Activated T-helper 1 cell treated with anti-CD3 and anti-CD28 coated beads, Interleukin-12 subunit alpha, Interleukin-12 subunit beta, Interleukin-2, Interleukin-4 antibody, amounts not matched to agents 30 ng/mL and 10 ng/mL and 1 ng/mL, durations not matched to agents 14 hours and 24 hours and 36 hours (primary cell): ENCODE data around the gene SLC66A2. TPM values are rescaled to one million over a fixed set of nuclear protein-coding genes. Genes with fewer than 3 reads are reported as not detected.
"Not testable (repeated sequence)": the region's sequence is repeated elsewhere in the genome, so short reads cannot be mapped to it uniquely, and the experiment has no call there.

Experiments
- DNase-seq: peaks from one replicate; pipeline ENCODE4 v3.0.0; 2021; ENCODE audit warnings: low spot score
- H3K27ac Mint-ChIP-seq: one replicate; pipeline ENCODE4 v1.8.0; 2021; ENCODE audit warnings: mild to moderate bottlenecking, mixed read lengths
- H3K27me3 Mint-ChIP-seq: one replicate; pipeline ENCODE4 v1.8.0; 2022; ENCODE audit warnings: mild to moderate bottlenecking, moderate library complexity, mixed read lengths; ENCODE audit not compliant: insufficient read depth
- H3K36me3 Mint-ChIP-seq: one replicate; pipeline ENCODE4 v1.8.0; 2021; ENCODE audit warnings: low read depth, mixed read lengths
- H3K4me1 Mint-ChIP-seq: one replicate; pipeline ENCODE4 v1.8.0; 2021; ENCODE audit warnings: low read depth, mixed read lengths
- H3K4me3 Mint-ChIP-seq: one replicate; pipeline ENCODE4 v1.8.0; 2021; ENCODE audit warnings: mild to moderate bottlenecking, moderate library complexity, mixed read lengths
- H3K9me3 Mint-ChIP-seq: one replicate; pipeline ENCODE4 v1.8.0; 2021; ENCODE audit warnings: mixed read lengths
- intact Hi-C: fragments of 100-400 bp; cut with micrococcal nuclease; formaldehyde crosslinking; loops from one replicate; pipeline ENCODE4 v1.15.1; 2024
- total RNA-seq: library from RNA; stranded (reverse); gene quantifications from 2 replicates; pipeline ENCODE4 v1.2.3, GENCODE V29; 2022

SLC66A2 gene
- total RNA-seq, 1 donor from 2014 or later: 49.2 TPM

- H3K36me3 Mint-ChIP-seq: peaks cover 9% of the 10 kb centered on the region
- intact Hi-C loops: no loop called here
- H3K4me3 Mint-ChIP-seq: no peak overlapping the region
- DNase-seq: no peak
- H3K4me1 Mint-ChIP-seq: peaks cover 10% of the 10 kb centered on the region
- no peak overlapping the region for H3K27ac Mint-ChIP-seq
- H3K27me3 Mint-ChIP-seq: no peaks in the 10 kb centered on the region
- peaks cover 36% of the 10 kb centered on the region for H3K9me3 Mint-ChIP-seq
Observed at GRCh38 chr18:79888016-79888415, 63.4 kb downstream of the SLC66A2 start.

- peaks cover 9% of the 10 kb centered on the region for H3K36me3 Mint-ChIP-seq
- intact Hi-C loops: no loop called here
- no peaks in the 10 kb centered on the region for H3K27me3 Mint-ChIP-seq
- peaks cover 30% of the 10 kb centered on the region for H3K9me3 Mint-ChIP-seq
- peaks cover 10% of the 10 kb centered on the region for H3K4me1 Mint-ChIP-seq
- H3K4me3 Mint-ChIP-seq: no peak overlapping the region
- DNase-seq: no peak
- H3K27ac Mint-ChIP-seq: no peak overlapping the region
Observed at GRCh38 chr18:79887181-79888000, 64.1 kb downstream of the SLC66A2 start.

DNA sequence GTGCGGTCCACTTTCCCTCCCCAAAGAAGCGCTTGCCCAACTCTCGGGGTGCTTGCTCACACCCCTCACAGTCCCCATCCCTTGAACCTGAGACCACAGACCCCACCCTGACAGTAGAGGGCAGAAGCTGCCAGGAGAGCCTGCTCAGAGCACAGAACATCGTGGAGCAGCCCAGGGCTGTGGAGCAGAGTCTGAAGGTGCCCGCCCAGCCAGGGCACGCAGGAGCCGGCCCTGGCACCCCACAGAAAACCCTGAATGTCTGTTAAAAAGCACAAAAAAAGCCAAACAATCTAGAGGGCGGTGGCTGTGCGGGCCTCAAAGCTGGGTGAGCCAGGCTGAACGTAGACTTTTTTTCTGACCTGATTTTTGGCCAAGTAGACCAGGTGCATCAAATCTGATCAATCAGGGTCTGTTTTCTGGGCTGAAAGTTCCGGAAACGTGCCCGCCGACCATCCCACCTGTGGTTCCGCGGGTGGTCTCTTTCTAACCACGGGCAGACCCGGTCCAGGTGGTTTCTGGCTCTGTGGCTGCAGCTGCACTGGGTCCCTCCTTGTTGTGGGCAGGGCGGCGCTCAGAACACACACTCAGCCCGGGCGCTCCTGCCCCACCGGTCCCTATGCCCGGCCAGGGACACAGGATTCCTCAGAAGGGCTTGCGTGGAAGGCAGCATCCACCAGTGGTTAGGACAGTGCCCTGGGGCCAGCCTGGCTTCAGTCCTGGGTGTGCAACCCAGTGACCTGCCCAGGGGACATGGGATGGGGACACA lies 66.3 kb downstream of the SLC66A2 start:
- H3K4me1 Mint-ChIP-seq: no peaks in the 10 kb centered on the region
- H3K4me3 Mint-ChIP-seq: no peak overlapping the region
- peaks cover under 1% of the 10 kb centered on the region for H3K36me3 Mint-ChIP-seq
- H3K27me3 Mint-ChIP-seq: no peaks in the 10 kb centered on the region
- intact Hi-C loops: no loop called here
- H3K9me3 Mint-ChIP-seq: peaks cover 12% of the 10 kb centered on the region
- H3K27ac Mint-ChIP-seq: no peak overlapping the region
- DNase-seq: no peak

DNA sequence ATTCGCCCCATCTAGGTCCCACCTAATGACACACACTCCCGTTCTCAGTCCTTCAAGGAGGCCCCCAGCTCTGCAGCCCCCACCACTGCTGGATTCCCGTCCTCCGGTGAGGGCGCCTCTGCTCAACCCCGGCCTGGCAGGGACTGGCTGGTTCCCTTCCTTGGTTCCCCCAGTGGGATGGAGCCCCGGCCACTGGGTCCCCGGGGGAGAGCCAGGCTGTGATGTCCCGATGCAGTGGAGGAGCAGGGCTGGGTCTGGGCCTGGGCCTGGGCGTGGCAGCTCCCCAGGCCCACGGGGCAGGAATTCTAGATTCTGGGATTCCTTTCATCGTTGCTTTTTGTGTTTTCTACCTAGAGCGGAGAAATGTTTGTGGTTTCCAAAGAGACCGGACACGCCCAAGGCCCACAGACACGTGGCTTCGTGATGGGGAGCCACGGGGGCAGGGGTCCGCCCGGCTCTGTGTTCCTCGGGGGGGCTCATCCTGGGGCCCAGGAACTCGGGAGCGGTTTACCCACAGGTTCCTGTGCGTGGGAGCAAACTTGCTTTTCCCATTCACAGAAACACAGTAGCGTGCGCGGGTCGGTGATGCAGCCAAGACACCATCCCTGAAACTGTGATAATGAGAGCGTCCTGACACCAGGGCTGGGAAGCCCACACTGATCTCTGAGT lies 67.0 kb downstream of the SLC66A2 start:
- H3K4me1 Mint-ChIP-seq: no peaks in the 10 kb centered on the region
- intact Hi-C loops: no loop called here
- no peaks in the 10 kb centered on the region for H3K36me3 Mint-ChIP-seq
- peaks cover 7% of the 10 kb centered on the region for H3K9me3 Mint-ChIP-seq
- no peak overlapping the region for H3K27ac Mint-ChIP-seq
- H3K27me3 Mint-ChIP-seq: no peaks in the 10 kb centered on the region
- no peak for DNase-seq
- H3K4me3 Mint-ChIP-seq: no peak overlapping the region

DNA sequence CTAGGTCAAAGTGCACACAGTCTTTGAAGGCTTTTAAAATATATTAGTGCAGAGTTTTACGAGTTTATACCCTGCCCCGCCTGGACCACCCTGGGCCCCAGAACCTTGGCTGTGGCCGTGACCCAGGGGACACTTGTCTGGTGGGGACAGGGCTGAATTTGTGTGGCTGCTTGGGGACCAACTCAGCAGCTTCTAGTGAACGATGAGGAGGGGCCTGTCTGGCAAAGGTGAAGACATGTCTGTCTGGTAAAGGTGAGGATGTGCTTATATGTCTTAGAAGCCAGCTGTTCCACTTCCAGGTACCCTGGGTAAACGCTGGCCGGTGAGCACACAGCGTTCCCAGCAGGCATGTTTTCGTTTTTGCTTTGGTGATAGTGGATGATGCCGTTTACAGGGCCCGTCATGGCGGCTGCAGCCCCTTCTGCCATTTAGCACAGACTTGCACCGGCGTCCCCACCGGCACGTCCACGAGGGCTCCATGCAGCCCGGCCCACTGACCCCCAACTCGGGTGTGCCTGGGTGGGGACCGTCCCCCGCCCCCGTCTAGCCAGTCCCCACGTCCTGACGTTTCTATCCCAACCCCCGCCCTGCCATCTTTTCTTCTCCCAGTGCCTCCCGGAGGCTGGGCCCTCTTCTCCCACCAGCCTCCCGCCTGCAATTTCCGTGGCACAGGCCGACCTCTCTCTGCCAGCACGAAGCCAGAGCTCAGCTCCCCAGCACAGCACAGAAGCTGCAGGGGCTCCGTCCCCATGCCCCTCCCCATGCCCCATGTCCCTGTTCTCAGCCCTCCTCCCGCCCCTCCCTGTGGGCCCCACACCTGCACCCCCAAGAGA lies 67.8 kb downstream of the SLC66A2 start:
- Mint-ChIP-seq H3K36me3 (no peaks in the 10 kb centered on the region), H3K9me3 (no peaks in the 10 kb centered on the region), H3K27ac (no peak overlapping the region), H3K4me1 (no peaks in the 10 kb centered on the region), H3K4me3 (no peak overlapping the region), H3K27me3 (no peaks in the 10 kb centered on the region)
- intact Hi-C loops: no loop called here
- DNase-seq: no peak

DNA sequence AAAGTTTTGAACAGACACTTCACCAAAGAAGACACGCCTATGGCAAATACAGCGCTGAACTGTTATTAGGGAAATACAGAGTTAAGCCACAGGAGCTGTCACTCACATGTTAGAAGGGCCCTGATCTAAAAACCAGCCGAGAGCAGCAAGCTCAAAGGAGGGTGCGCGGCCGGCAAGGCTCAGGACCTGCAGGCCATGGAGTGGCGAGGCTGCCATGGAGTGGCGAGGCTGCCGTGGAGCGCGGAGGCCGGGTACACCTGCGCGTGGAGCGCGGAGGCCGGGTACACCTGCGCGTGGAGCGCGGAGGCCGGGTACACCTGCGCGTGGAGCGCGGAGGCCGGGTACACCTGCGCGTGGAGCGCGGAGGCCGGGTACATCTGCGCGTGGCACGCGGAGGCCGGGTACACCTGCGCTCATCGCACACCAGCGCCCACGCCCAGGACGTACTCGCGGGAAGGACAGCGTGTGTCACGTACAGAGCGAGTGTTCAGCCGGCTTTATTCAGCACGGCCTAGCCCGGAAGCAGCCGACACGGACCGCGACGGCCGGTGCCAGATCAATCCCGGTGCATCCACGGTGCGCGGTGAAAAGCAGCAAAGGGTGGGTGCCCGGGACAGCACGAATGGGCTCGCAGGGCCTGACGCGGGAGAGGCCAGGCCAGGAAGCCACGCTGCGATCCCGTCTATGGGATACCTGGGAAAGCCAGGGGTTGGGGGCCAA lies 68.8 kb downstream of the SLC66A2 start:
- intact Hi-C loops: no loop called here

DNA sequence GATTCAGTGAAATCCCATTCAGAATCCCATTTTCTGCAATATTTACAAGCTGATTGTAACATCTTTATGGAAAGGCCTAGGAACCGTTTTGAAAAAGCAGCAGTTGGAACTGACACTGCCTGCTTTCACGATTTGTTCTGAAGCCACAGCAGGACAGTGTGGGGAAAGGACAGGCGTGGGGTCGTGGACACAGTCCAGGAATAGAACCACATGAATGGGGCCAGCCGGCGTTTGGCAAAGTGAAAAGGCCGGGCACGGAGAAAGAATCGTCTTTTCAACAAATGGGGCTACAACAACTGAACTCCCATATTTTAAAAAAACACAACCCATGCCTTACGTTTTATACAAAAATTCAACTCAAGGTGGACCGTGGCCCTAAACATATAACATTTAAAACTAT lies 69.8 kb downstream of the SLC66A2 start:
- Mint-ChIP-seq H3K4me3 (no peak overlapping the region), H3K27me3 (no peaks in the 10 kb centered on the region), H3K27ac (no peak overlapping the region), H3K4me1 (no peaks in the 10 kb centered on the region), H3K9me3 (no peaks in the 10 kb centered on the region), H3K36me3 (no peaks in the 10 kb centered on the region)
- DNase-seq: no peak
- intact Hi-C loops: no loop called here

More for the DNA sequence above, 68.8 kb downstream of the SLC66A2 start:
- Mint-ChIP-seq H3K27ac (no peak overlapping the region), H3K4me3 (no peak overlapping the region), H3K4me1 (no peaks in the 10 kb centered on the region), H3K27me3 (no peaks in the 10 kb centered on the region), H3K36me3 (no peaks in the 10 kb centered on the region), H3K9me3 (no peaks in the 10 kb centered on the region)
- DNase-seq: no peak

DNA sequence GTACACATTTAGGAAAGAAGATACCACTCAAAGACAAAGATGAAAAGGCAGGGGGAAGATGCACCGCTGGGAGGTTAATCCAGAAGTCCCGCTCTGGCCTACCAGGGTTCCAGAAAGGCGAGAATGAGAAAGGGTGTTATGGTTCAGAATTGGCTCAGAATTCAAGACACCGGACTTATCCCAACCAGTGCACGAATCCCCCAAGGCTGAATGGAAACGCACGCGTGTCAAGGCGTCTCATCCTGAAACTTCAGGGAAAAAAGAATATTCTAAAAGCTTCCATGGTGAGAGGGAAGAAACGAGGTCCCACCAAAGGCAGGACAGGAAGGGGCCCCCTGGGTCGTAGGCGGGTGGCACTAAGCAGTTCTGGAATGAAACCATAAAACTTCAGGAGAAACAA lies 71.9 kb downstream of the SLC66A2 start:
- Mint-ChIP-seq H3K27me3 (no peaks in the 10 kb centered on the region), H3K27ac (no peak overlapping the region), H3K4me3 (no peak overlapping the region), H3K4me1 (no peaks in the 10 kb centered on the region), H3K9me3 (no peaks in the 10 kb centered on the region), H3K36me3 (no peaks in the 10 kb centered on the region)
- intact Hi-C loops: no loop called here
- DNase-seq: no peak

- Mint-ChIP-seq H3K4me3 (no peak overlapping the region), H3K9me3 (no peaks in the 10 kb centered on the region), H3K27me3 (no peaks in the 10 kb centered on the region), H3K36me3 (no peaks in the 10 kb centered on the region), H3K4me1 (no peaks in the 10 kb centered on the region), H3K27ac (no peak overlapping the region)
- intact Hi-C loops: no loop called here
- DNase-seq: no peak
Observed at GRCh38 chr18:79878741-79879378, 72.6 kb downstream of the SLC66A2 start.

GRCh38 chr18:79878246-79878645 lies 73.2 kb downstream of the SLC66A2 start:
- H3K4me1 Mint-ChIP-seq, H3K4me3 Mint-ChIP-seq, H3K27ac Mint-ChIP-seq, DNase-seq, H3K9me3 Mint-ChIP-seq, intact Hi-C loops, H3K27me3 Mint-ChIP-seq, H3K36me3 Mint-ChIP-seq: not testable (repeated sequence)

- intact Hi-C loops: no loop called here
- Mint-ChIP-seq H3K27ac (no peak overlapping the region), H3K4me3 (no peak overlapping the region), H3K36me3 (no peaks in the 10 kb centered on the region), H3K27me3 (no peaks in the 10 kb centered on the region), H3K9me3 (no peaks in the 10 kb centered on the region), H3K4me1 (no peaks in the 10 kb centered on the region)
- no peak for DNase-seq
Observed at GRCh38 chr18:79877163-79878091, 74.0 kb downstream of the SLC66A2 start.
